B cell (primary cell): Measurements from ENCODE around the gene MAD1L1.

Source experiments
- EZH2 ChIP-seq: IDR thresholded peaks from 2 replicates; pipeline ENCODE4 v1.6.1; 2012; ENCODE audit warnings: borderline replicate concordance, low read depth, mild to moderate bottlenecking, moderate library complexity, low read length; ENCODE audit not compliant: insufficient read depth, poor library complexity, severe bottlenecking
- TF ChIP-seq, protein P1 (sequence below): fragments of 200-600 bp; IDR thresholded peaks from one replicate; pipeline ENCODE4 v1.8.0; 2022; ENCODE audit warnings: antibody characterized with exemption, mild to moderate bottlenecking

DNA sequence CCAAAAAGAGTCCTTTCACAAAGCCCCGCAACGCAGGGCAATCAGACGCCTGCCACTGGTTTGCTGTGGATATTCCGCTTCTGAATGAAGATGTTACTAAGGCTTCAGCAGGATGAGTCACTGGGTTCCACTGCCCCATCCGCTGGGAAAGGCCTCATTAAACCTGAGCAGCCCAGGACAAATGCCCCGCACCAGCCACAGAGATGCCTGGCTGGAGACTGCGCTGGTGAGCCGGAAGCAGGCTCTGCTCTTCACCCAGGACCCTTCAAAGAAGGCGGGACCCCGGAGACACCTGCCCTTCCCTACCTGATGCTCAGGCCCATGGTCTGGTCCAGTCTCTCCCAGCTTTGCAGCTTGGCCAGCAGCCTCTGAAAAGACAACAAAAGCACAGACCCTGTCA, 19.8 kb downstream of the MAD1L1 start:
- TF ChIP-seq, protein P1, sequence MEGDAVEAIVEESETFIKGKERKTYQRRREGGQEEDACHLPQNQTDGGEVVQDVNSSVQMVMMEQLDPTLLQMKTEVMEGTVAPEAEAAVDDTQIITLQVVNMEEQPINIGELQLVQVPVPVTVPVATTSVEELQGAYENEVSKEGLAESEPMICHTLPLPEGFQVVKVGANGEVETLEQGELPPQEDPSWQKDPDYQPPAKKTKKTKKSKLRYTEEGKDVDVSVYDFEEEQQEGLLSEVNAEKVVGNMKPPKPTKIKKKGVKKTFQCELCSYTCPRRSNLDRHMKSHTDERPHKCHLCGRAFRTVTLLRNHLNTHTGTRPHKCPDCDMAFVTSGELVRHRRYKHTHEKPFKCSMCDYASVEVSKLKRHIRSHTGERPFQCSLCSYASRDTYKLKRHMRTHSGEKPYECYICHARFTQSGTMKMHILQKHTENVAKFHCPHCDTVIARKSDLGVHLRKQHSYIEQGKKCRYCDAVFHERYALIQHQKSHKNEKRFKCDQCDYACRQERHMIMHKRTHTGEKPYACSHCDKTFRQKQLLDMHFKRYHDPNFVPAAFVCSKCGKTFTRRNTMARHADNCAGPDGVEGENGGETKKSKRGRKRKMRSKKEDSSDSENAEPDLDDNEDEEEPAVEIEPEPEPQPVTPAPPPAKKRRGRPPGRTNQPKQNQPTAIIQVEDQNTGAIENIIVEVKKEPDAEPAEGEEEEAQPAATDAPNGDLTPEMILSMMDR: no peak
- no peak for TF ChIP-seq EZH2
